ENCODE data around the gene SEC11A.

GRCh38 chr15:84625123-84625522, 90.8 kb downstream of the SEC11A start:
- TF ChIP-seq CTCF (IDR thresholded peaks at IDR 0.05) = no peak
- no peak for TF ChIP-seq EZH2 (IDR thresholded peaks at IDR 0.05)
- TF ChIP-seq EZH2phosphoT487 (IDR thresholded peaks at IDR 0.05) = no peak

All from neural progenitor cell (in vitro differentiated cells).